Measurements from ENCODE around the gene NECTIN1.

DNA sequence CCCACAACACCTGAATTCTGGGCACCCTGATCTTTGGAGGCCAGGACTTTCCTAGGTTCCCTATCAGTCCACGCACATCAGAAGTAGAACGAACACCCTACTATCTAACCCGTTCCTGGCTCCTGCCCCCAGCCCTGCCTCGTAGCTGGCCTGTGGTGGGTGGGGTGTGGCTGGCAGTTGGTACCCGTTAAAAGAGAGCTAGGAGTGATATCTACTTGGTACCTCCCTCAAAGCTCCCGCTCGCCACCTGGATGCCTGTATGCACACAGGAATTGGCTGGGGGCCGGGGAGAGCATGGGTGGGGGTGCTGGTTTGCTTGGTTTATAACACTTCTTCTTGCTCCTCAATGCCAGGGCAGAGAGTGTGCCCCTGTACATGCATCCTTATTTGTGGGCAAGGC lies 14.0 kb upstream of the NECTIN1 start:
- TF ChIP-seq, protein P1, sequence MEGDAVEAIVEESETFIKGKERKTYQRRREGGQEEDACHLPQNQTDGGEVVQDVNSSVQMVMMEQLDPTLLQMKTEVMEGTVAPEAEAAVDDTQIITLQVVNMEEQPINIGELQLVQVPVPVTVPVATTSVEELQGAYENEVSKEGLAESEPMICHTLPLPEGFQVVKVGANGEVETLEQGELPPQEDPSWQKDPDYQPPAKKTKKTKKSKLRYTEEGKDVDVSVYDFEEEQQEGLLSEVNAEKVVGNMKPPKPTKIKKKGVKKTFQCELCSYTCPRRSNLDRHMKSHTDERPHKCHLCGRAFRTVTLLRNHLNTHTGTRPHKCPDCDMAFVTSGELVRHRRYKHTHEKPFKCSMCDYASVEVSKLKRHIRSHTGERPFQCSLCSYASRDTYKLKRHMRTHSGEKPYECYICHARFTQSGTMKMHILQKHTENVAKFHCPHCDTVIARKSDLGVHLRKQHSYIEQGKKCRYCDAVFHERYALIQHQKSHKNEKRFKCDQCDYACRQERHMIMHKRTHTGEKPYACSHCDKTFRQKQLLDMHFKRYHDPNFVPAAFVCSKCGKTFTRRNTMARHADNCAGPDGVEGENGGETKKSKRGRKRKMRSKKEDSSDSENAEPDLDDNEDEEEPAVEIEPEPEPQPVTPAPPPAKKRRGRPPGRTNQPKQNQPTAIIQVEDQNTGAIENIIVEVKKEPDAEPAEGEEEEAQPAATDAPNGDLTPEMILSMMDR (IDR thresholded peaks at IDR 0.05; ENCODE audit: low read depth, low read length), result no peak
- no peak for TF ChIP-seq POLR2A (IDR thresholded peaks at IDR 0.05; ENCODE audit: extremely low read depth, insufficient read length)
- TF ChIP-seq, protein P2, sequence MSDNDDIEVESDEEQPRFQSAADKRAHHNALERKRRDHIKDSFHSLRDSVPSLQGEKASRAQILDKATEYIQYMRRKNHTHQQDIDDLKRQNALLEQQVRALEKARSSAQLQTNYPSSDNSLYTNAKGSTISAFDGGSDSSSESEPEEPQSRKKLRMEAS (IDR thresholded peaks at IDR 0.05; ENCODE audit: low read depth, low read length), result no peak
- TF ChIP-seq MYC (IDR thresholded peaks at IDR 0.05; ENCODE audit: low read depth, low read length), result no peak
